H1 (cell line): ENCODE data around the gene SMURF2.

Experiments used
- CHD1 ChIP-seq: IDR thresholded peaks from 2 replicates; pipeline ENCODE4 v1.6.1; 2012; ENCODE audit warnings: low read depth, low read length, improper control_type of control experiment
- CHD2 ChIP-seq: IDR thresholded peaks from 2 replicates; pipeline ENCODE4 v1.6.1; 2012; ENCODE audit warnings: low read length, improper control_type of control experiment
- CTCF ChIP-seq, 3 experiments: IDR thresholded peaks; 1 replicate in 2 of 3; 2 replicates in 1 of 3; pipeline versions ENCODE4 v1.5.1 to v1.6.1; 2011; ENCODE audit warnings: low read length in 3 of 3, mild to moderate bottlenecking in 3 of 3, inconsistent platforms in 2 of 3, low read depth in 1 of 3, moderate library complexity in 1 of 3; ENCODE audit not compliant: insufficient read depth in 1 of 3; ENCODE audit errors: control extremely low read depth in 1 of 3
- SP1 ChIP-seq: IDR thresholded peaks from 2 replicates; pipeline ENCODE4 v1.6.1; 2011; ENCODE audit warnings: low read depth, low read length
- USF2 ChIP-seq: IDR thresholded peaks from 2 replicates; pipeline ENCODE4 v1.6.1; 2011; ENCODE audit warnings: low read length, improper control_type of control experiment
- YY1 ChIP-seq: IDR thresholded peaks from 2 replicates; pipeline ENCODE4 v1.6.1; 2011; ENCODE audit warnings: low read depth, mild to moderate bottlenecking, low read length

GRCh38 chr17:64519601-64520000, 142.5 kb downstream of the SMURF2 start:
- TF ChIP-seq CTCF (IDR thresholded peaks at IDR 0.05; ENCODE audit: control extremely low read depth in 1 of 3, insufficient read depth in 1 of 3, low read depth in 1 of 3, low read length in 3 of 3) (no peak), USF2 (no peak), YY1 (no peak), CHD1 (no peak), SP1 (no peak), CHD2 (no peak)
